Retina (tissue), 1 donor: ENCODE data around the gene AFAP1.
A peak's percentile ranks its signal among the peaks of the same experiment; 100 is the strongest.
"Not testable (repeated sequence)": the region's sequence is repeated elsewhere in the genome, so short reads cannot be mapped to it uniquely, and the experiment has no call there.

Source experiments
- DNase-seq: peaks from one replicate; pipeline ENCODE4 v3.0.0-alpha.2; 2016

AFAP1 gene

DNA sequence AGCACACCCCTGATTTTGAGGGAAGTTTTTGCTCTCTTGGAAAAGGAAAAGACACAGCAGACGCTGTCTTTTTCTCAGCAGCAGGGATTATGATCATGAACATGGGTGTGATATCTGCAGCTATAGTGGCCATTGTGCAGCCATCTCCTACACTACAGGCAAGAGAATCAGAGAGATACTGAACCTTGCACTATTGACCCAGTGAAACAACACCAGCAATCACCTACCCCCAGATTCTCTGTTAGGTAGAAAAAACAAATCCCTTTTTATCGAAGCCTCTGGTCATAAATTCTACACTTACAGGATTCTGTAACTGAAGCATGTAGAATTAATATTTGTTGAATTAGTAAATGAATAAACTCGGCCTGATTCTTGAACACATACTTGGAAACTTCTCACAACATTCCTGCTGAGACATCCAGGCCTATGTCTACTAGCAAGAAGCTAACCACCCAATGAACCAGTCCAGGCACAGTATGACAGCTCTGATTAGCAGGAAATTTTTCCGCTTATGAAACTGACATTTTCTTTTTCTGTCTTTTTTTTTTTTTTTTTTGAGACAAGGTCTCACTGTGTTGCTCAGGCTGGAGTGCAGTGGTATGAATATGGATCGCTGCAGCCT is 5.0 kb upstream of the AFAP1 start:
- no peak for DNase-seq

DNA sequence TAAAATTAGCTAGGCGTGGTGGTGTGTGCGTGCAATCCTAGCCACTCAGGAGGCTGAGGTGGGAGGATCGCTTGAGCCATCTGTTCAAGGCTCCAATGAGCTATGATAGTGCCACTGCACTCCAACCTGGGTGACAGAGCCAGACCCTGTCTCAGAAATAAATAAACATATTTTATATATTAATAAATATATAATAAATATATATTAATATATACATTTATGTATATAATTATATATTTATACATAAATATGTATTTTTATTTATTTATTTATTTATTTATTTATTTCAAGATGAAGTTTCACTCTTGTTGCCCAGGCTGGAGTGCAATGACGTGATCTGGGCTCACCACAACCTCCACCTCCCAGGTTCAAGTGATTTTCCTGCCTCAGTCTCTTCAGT is 4.0 kb upstream of the AFAP1 start:
- not testable (repeated sequence) for DNase-seq

DNA sequence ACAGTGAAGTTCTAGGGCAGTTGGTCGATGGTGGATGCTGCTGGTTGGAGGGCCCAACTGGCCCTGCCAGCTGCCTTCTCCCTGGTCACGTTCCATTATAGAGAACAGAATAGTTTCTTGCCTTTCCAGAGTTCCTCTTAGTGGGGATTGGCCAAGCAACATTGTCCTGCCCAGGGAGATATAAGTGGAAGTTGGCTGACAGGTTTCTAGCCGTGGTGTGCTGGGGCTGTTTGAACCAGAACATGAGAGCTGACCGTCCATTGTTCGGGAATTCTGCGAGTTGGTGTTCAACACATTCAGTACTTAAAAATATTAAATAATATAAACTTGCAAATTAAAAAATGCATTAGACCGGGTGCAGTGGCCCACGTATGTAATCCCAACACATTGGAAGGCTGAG is 3.5 kb upstream of the AFAP1 start:
- no peak for DNase-seq

DNA sequence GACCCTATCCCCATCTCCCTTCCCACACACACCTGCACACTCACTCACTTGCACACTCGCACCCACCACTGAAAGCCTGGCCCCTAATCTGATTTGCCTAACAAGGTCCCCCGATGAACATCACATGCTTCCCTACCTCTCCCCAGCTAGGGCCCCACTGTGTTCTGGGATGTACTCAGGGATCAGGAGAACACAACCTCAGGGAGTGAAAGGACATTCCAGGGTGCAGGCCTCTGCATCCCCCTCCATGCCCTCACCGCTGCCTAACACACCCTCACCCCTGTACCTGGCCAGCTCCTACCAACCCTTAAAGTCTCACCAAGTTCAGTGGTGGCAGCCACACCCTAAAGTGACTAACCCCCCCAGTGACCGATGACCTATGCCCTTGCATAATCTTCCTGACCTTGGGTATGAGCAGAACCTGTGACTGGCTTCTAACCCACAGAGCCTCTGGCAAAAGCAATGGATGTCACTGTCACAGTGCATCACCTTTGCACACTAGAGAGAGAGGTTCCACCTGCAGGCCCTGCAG is 2.4 kb upstream of the AFAP1 start:
- DNase-seq, result no peak

- DNase-seq, result no peak
These were observed 1.7 kb upstream of the AFAP1 start for GRCh38 chr4:7941111-7941964.

- peak; percentile 74 for DNase-seq
These were observed 868 bp downstream of the AFAP1 start for GRCh38 chr4:7938609-7939376.

DNA sequence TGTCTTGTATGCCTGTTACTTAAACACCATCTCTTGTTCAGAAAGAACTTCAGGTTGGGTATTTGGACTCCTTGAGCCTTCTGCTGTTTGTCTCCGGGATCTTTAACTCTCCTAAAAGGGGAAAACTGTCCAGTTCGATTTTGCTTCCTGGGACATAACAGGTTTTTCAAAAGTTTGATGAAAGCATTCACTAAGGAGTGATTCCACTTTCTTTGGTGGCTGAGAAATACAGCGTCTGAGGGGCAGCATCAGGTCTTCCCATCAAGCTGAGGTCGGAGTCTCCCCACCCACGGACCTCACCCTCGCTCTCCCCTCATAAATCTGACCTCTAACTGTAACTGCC is 1.4 kb downstream of the AFAP1 start:
- DNase-seq, result peak; percentile 67

- no peak for DNase-seq
These were observed 2.7 kb downstream of the AFAP1 start for GRCh38 chr4:7937006-7937405.

DNA sequence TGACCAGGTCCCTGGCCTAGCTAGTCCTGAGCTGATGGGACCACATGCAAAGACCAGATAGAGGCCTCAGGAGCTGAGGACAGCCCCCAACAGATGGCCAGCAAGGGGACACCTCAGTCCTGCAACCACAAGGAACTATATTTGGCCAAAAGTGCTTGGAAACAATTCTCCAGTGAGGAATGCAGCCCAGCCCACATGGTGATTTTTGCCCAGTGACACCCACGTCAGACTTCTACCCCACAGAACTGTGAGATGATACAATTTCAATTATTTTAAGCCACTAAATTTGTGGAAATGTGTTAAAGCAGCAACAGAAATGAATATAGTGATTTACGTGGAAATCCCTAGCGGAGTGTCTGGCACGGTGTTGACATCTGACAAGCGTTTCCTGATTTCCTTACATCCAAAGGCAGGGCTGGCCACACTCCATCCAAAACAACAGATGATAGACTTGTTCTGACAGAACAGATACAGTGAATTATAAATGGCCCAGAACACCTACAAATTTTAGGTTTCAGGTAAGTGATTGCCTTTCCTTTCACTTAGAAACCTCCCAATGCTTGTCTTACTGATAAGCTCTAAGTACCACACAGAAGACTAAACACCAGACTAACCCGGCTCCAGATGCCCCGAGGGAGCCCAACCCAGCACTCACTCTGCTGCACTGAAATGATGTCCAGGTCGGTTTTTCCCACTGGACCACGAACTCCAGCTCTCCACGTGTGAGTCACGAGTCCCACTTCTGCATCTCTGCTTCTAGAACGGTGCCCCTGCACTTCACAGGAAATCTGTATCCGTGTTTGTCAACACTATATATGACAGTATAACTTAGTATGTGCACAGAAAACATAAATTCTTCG is 5.8 kb downstream of the AFAP1 start:
- no peak for DNase-seq

DNA sequence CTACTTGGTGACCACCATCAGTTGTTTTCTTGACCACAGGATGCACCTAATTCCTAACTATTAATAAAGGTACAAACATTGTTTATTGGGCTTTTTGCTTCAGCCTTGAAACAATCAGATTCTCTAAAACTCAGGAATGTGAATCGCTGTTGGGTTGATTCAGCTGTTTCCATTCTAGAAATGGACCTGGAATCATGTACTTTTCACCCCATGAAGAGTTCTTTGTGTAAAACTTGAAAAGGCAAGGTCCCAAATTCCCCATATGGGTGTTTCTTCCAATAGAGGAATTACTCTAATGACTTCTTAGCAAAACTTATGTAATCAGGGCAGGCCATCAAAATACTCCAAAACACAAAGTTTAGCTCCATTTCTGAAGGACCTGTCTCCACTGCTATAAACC is 7.4 kb downstream of the AFAP1 start:
- DNase-seq, result no peak

DNA sequence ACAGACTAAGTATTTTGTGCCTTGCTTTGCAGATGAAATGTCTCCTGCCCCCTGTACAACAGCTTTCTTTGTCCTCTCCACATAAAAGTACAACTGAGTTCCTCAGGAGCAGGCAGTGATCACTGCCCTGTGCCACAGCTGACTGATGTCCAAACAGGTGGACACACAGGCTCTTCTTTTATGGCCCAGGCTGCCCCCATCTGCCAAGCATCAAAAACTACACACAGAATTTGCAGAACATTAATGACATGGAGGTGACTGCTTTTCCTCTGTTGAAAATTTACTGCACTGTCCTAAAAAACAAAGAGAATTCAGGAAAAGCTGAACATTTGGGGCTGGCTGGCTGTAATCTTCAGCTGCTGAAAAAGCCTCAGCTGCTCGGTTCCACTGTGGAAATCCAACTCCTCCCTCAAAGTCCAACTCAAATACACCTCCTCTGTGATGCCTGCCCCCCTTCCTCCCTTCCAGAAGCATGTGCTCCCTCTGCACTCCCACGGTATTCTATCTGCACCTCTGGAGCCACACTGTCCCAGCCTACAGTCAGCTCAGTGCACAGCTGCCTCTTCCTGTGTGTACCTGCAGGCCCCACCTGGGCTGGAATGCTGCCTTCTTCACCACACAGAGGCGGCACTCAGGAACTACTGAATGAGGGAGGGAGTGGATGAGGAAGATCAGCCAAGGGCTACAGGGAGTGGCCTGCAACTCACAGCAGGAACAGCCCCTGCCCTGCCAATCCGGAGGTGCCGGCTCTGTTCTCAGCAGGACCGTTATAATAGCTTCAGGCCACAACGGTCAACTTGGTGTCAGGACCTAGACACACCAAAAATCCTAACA is 10.3 kb downstream of the AFAP1 start:
- DNase-seq, result no peak

DNA sequence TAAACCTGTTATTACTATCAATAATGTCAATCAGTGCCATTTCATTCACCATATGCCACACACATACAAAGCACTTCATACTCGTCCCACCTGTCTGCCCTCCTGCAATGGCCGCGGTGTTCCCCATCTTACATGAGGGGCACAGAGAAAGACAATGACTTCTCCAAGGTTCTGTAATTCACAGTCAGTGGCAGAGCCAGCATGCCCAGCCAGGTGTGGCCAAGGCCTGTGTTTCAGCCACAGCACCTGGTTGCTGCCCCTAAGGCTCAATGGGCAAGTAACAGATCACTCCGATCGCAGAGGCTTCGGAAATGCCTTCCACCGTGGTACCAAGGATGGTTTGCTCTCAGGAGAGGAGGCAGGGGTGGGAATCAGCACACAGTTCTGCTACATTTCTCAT is 10.9 kb downstream of the AFAP1 start:
- DNase-seq, result no peak

GRCh38 chr4:7926822-7927221 is 12.8 kb downstream of the AFAP1 start:
- no peak for DNase-seq

DNA sequence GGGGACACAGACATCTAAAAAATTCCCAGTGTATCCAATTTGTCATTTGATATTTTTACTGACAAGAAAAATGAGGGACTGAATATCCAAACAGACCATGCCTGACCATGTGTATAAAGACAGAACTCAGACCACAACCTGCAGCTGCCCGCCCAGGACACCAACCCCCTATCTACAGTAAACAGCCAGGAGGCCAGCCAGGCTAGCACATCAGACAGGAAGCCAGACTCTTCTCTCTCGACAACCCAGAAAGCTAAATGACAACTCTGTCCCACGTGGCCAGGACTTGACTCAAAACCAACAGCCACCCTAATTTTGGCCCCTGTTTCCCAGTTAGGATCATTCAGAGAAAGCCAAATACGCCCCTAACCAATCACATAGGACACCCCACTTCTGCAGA is 15.1 kb downstream of the AFAP1 start:
- DNase-seq, result no peak

DNA sequence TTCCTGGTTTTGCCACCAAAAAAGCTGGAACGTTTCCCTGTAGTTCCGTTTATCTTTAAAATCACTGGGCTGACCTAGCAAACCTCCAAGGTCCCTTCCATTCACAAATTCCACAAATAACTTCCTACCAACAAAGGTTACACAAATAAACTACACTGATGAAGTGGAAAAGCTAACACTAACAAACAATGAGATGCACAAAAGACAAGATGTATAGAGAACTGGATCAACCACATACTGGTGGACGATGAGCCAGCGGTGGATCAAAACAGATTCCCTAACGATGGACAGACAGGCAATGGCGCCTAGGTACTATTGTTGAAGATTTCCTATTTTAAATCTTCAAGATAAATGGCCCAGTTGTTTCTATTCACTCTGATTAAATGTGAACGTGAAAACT is 15.5 kb downstream of the AFAP1 start:
- no peak for DNase-seq

DNA sequence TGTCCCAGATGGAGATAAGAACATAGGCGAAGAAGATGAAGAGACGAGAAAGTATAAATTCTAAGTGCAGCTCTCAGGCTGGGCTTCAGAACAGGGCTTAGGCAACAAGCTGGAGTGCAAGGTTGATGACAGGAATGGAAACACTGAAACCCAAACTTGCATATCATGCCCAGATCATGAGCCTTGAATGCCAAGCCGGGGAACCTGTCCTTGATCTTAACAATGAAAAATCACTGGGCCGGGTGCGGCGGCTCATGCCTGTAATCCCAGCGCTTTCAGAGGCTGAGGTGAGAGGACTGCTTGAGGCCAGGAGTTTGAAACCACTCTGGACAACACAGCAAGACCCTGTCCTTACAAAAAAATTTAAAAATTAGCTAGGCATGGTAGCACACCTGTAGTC is 17.2 kb downstream of the AFAP1 start:
- no peak for DNase-seq

GRCh38 chr4:7918981-7919380 is 20.7 kb downstream of the AFAP1 start:
- DNase-seq, result no peak

DNA sequence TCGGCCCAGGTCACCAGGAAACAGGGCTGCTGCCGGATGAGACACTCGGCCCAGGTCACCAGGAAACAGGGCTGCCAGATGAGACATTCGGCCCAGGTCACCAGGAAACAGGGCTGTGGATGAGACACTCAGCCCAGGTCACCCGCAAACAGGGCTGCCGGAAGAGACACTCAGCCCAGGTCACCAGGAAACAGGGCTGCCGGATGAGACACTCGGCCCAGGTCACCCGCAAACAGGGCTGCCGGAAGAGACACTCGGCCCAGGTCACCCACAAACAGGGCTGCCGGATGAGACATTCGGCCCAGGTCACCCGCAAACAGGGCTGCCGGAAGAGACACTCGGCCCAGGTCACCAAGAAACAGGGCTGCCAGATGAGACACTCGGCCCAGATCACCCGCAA is 21.5 kb downstream of the AFAP1 start:
- DNase-seq, result not testable (repeated sequence)

DNA sequence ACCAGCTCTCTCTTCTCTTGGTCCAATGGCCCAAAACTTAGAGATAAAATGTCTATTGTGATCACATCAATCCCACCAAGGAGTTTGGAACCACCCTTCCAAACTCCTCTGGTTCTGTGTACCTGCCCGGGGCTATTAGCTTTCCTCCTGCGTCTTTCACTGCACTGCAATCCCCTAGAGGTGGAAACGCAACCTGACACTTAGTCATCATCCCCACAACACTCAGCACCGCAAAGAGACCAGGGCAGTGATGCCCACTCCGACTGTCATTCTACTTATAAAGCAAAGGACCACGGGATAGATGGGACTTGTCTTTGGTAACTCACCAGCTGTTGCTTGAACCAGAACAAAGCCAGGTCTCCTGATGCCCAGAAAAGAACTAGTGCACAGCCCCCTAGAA is 22.0 kb downstream of the AFAP1 start:
- DNase-seq, result no peak

GRCh38 chr4:7915875-7916242 is 23.8 kb downstream of the AFAP1 start:
- DNase-seq, result no peak

- DNase-seq, result no peak
These were observed 26.8 kb downstream of the AFAP1 start for GRCh38 chr4:7912826-7913225.
